Stimulated activated CD8-positive, alpha-beta memory T cell treated with anti-CD3 and anti-CD28 coated beads, Interleukin-7, amount 100 ng/mL, for 24 hours (primary cell): ENCODE data around the gene GCGR.

Experiments used
- DNase-seq: peaks from one replicate; pipeline ENCODE4 v3.0.0-alpha.2; 2020; ENCODE audit warnings: low read depth

GCGR gene

GRCh38 chr17:81803728-81804558 is at the start of gene GCGR:
Gene GCGR, plus strand, starts transcription at chr17:81804150. Its CDS starts 4,869 bp downstream, at chr17:81809019.
- no peak for DNase-seq

- DNase-seq, result no peak
These were observed 11.0 kb upstream of the GCGR start for GRCh38 chr17:81792675-81793615.

- DNase-seq, result no peak
These were observed 9.9 kb upstream of the GCGR start for GRCh38 chr17:81794074-81794476.

- DNase-seq, result no peak
These were observed 9.4 kb upstream of the GCGR start for GRCh38 chr17:81794509-81794908.

- DNase-seq, result no peak
These were observed 2.6 kb upstream of the GCGR start for GRCh38 chr17:81801327-81801726.

- DNase-seq, result no peak
These were observed 1.7 kb upstream of the GCGR start for GRCh38 chr17:81802048-81802758.

GRCh38 chr17:81802856-81803643 is 900 bp upstream of the GCGR start:
- DNase-seq, result no peak

GRCh38 chr17:81804559-81805399 is 829 bp downstream of the GCGR start:
- DNase-seq, result no peak

GRCh38 chr17:81805707-81806460 is 1.9 kb downstream of the GCGR start:
- DNase-seq, result no peak

- no peak for DNase-seq
These were observed 2.7 kb downstream of the GCGR start for GRCh38 chr17:81806461-81807209.

GRCh38 chr17:81807210-81807719 is 3.3 kb downstream of the GCGR start:
- no peak for DNase-seq

- no peak for DNase-seq
These were observed 3.9 kb downstream of the GCGR start for GRCh38 chr17:81807839-81808238.

GRCh38 chr17:81808778-81809555 is 5.0 kb downstream of the GCGR start:
- DNase-seq, result no peak

GRCh38 chr17:81809556-81809998 is 5.6 kb downstream of the GCGR start:
- no peak for DNase-seq

- DNase-seq, result no peak
These were observed 6.5 kb downstream of the GCGR start for GRCh38 chr17:81810476-81810875.

GRCh38 chr17:81810892-81811704 is 7.1 kb downstream of the GCGR start:
- no peak for DNase-seq
